ENCODE measurements around the gene CARM1.

DNA sequence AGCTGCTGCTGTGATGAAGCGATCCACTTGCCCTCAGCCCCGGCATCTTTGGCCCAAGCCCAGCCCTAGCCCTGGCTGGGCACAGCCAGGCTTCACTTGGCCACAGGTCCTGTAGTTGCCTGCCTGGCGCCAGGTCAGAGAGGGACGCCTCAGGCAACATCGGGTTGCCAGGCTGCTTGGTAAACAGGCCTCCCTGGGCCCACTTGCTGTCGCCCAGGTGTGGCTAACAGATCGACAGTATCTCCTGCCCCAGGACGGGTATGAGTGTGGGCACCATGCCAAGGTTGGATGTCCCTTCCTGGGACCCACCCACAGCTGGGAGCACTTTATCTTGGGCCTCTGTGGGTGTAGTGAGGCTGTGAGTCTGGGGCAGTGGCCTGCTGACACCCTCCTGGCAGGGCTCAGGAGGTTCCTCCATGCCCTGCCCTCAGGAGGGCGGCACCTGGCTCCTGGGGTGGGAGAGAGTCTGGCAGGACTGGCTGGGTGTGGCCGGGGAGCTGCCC lies 27.8 kb downstream of the CARM1 start:
- no peak for TF ChIP-seq CTCF (conservative IDR thresholded peaks at IDR 0.05; ENCODE audit: low read length)
- no peak for TF ChIP-seq EZH2phosphoT487 (IDR thresholded peaks at IDR 0.05; ENCODE audit: borderline replicate concordance)
